ENCODE results near the gene LY6G6F. TPM values are rescaled to one million over a fixed set of nuclear protein-coding genes. Genes with fewer than 3 reads are reported as not detected.
A peak's percentile ranks its signal among the peaks of the same experiment; 100 is the strongest.

LY6G6F gene
- not detected for polyA plus RNA-seq (2012; ENCODE audit: insufficient read depth, insufficient read length, low read depth)

- Histone ChIP-seq H3K4me1 (no peaks in the 10 kb centered on the region), H3K9me3 (no peaks in the 10 kb centered on the region), H3K4me3 (ENCODE audit: low read depth, low read length) (no peak within 1 kb of the TSS), H3K27me3 (no peaks in the 10 kb centered on the region), H3K36me3 (no peaks in the 10 kb centered on the region)
- peak; percentile 62 for DNase-seq
- no peak for TF ChIP-seq CTCF (IDR thresholded peaks at IDR 0.05; ENCODE audit: low read depth, low read length)
Observed at GRCh38 chr6:31706599-31706998, at the start of gene LY6G6F. Gene LY6G6F, plus strand, starts transcription at chr6:31706866. Its CDS starts 41 bp downstream, at chr6:31706907.

DNA sequence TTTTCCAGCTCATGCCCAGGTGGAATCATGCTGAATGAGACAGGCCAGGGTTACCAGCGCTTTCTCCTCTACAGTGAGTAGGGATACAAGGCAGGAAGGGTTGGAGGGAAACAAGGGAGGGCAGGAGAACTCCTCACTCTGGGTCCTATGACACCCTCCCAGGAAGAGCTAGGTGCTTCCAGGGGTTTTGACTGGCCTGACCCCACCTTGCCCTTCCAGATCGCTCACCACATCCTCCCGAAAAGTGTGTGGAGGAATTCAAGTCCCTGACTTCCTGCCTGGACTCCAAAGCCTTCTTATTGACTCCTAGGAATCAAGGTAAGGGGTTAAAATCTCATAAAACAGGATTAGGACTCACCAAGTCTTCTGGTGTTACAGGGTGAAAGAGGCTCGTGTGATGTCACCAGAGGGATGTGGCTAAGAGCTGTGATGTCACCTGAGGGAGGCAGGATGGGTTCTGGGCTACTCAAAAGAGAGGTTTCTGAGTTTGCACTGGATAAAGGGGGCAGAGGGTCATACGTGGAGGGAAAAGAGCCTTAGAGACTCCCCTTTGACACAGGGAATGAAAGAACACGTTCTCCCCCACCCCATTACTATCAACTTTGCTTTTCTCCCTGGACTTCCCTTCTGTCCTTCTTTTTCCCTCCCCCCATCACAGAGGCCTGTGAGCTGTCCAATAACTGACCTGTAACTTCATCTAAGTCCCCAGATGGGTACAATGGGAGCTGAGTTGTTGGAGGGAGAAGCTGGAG, 49.1 kb upstream of the LY6G6F start:
- DNase-seq = no peak
- Histone ChIP-seq H3K27me3 (no peaks in the 10 kb centered on the region), H3K36me3 (no peaks in the 10 kb centered on the region), H3K9me3 (no peaks in the 10 kb centered on the region), H3K4me1 (no peaks in the 10 kb centered on the region), H3K4me3 (ENCODE audit: low read depth, low read length) (no peak overlapping the region)
- TF ChIP-seq CTCF (IDR thresholded peaks at IDR 0.05; ENCODE audit: low read depth, low read length) = no peak

DNA sequence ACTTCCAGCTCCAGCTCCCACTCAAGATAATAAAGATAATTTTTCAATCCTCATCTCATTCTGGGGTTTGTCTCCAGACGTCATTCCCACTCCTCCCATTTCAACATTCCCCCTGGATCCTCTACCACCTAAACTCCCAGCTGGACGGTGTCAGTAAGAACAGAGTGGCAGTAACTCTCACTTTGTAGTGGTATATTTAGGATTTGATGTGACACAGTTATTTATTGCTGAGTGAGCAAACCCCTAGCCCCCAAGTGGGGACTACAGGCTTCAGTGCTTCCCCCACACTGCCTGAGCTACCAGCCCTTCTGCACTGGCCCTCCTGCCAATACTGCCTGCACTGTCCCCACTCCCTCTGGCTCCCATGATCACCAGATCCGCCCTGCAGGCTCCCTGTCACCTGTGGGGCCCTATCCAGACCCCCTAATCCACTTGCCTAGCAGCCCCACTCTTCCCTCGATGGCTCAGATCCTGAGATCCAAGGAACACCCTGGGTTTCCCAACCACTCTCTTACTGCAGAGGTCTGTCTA, 48.4 kb upstream of the LY6G6F start:
- H3K9me3 ChIP-seq = no peaks in the 10 kb centered on the region
- DNase-seq = no peak
- no peak overlapping the region; the same call in 1 of the 2 replicates for H3K4me3 ChIP-seq (ENCODE audit: low read depth, low read length)
- peaks cover 1% of the 10 kb centered on the region; the same call in 1 of the 2 replicates for H3K36me3 ChIP-seq
- no peaks in the 10 kb centered on the region for H3K27me3 ChIP-seq
- no peak for TF ChIP-seq CTCF (IDR thresholded peaks at IDR 0.05; ENCODE audit: low read depth, low read length)
- no peaks in the 10 kb centered on the region for H3K4me1 ChIP-seq

DNA sequence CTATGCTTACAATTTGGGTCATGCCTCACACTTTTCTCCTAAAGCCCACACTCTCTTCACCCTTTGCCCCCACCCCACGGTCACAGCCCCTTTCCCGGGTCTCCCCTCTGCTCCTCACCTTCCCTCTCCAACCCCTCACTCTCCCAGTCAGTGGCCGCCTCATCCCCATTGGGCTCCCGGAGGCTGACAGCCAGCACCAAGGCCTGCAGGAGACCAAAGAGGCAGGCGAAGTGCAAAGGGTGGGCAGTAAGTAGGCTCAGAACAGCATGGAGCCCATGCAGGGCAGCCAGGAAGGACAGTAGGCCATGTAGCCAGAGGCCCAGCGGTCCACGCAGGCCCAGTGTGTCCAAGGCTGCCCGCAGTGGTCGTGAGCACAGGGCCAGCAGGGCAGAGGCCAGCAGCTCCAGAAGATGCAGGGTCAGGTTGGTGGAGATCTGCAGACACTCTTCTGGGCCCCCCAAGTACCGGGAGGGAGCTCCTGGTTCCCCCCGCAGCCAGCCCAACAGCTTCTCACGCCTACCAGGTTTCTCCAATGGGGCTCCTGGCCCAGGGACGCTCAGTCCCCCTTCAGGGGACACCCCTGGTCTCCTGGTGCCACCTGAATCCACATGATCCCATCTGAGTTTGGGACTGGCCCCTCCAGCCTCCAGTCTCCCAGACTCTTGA, 47.5 kb upstream of the LY6G6F start:
- Histone ChIP-seq H3K36me3 (peaks cover 8% of the 10 kb centered on the region), H3K9me3 (no peaks in the 10 kb centered on the region), H3K4me3 (ENCODE audit: low read depth, low read length) (peak overlapping the region; percentile 85), H3K4me1 (no peaks in the 10 kb centered on the region), H3K27me3 (no peaks in the 10 kb centered on the region)
- TF ChIP-seq CTCF (IDR thresholded peaks at IDR 0.05; ENCODE audit: low read depth, low read length) = no peak
- no peak for DNase-seq

DNA sequence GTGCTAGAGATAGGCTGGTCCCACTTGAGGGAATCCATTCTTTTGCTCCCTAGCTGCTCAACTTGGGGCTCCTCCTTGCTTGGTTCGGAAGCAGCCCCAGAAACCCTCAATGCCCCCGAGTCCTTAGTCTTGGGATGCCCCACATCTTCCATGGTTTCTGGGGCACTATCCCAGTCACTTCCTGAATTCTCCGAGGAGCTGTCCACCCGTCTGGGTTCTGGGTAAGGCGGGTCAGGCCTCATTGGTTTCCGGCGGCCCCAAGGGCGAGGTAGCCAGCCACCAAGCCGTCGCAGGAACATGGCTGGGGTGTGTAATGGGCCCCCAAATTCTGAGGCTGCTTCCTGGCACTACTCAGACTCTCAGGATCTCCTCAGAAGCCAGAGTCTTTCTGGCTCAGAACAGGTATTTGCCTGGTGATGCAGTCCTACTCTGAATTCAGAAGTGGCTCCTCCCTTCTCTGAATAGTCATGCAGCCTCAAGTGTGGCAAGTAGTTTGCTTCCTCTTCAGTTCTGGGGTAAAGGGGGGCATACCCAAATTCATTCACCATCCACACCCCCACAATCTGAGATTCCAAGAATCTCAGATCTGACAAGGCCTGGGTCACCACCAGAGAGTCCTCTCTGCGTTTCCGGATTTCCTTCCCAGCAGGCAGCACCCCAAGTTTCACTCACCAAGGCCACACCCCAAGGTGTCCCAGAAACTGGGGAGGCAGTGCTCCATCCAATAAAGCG, 46.9 kb upstream of the LY6G6F start:
- no peak for TF ChIP-seq CTCF (IDR thresholded peaks at IDR 0.05; ENCODE audit: low read depth, low read length)
- DNase-seq = no peak
- H3K36me3 ChIP-seq = peaks cover 8% of the 10 kb centered on the region
- no peaks in the 10 kb centered on the region for H3K9me3 ChIP-seq
- no peaks in the 10 kb centered on the region for H3K4me1 ChIP-seq
- no peaks in the 10 kb centered on the region for H3K27me3 ChIP-seq
- peak overlapping the region; percentile 85 for H3K4me3 ChIP-seq (ENCODE audit: low read depth, low read length)

Data from BE2C (cell line).